HepG2 (cell line): ENCODE measurements around the gene CECR2. TPM values are rescaled to one million over a fixed set of nuclear protein-coding genes. Genes with fewer than 3 reads are reported as not detected.

ENCODE experiments used
- ATAC-seq: fragments of 200-7000 bp; cut with Tn5 transposase; 3 replicates; pipeline ENCODE4 v1.9.1; 2020; ENCODE audit warnings: mild to moderate bottlenecking, moderate library complexity
- BruUV-seq: library from RNA; stranded (reverse); fragments of 400-500 nt; replicated peaks from 2 replicates; lab custom pipeline; 2021; lab: Mats Ljungman, UMichigan
- CTCF ChIA-PET: fragments of 300-600 bp; formaldehyde crosslinking; extraction: SDS; loops from one replicate; lab custom pipeline; 2021; ENCODE audit warnings: low total read pairs, inconsistent platforms, low intra/inter-chr PET ratio; lab: Yijun Ruan, JAX
- POLR2A ChIA-PET: fragments of 350-600 bp; sonication (Branson Sonifier 250); formaldehyde crosslinking; loops from one replicate; lab custom pipeline; 2020; ENCODE audit warnings: antibody characterized with exemption, inconsistent platforms; lab: Yijun Ruan, JAX
- DNase-seq: peaks from one replicate; pipeline ENCODE4 v3.0.0-alpha.2; 2015; ENCODE audit warnings: low spot score
- FAIRE-seq: peaks from 3 replicates; lab custom pipeline; 2011; peaks lifted over from hg19 to GRCh38; lab: Jason Lieb, UNC
- H2AFZ ChIP-seq: one replicate; pipeline ENCODE4 v1.6.1; 2011; ENCODE audit warnings: low read length, inconsistent platforms
- H3K27ac ChIP-seq: fragments of 300-600 bp; 3 replicates; pipeline ENCODE4 v1.8.0; 2011; ENCODE audit warnings: mixed run types, mild to moderate bottlenecking, mixed read lengths, low read length, inconsistent platforms; ENCODE audit not compliant: insufficient read depth; ENCODE audit errors: extremely low read length
- H3K27me3 ChIP-seq, 2 experiments: fragments of 200-600 bp in 1 of 2; 2 replicates in 1 of 2; 3 replicates in 1 of 2; pipeline versions ENCODE4 v1.6.0 to v1.8.0; 2011; ENCODE audit warnings: low read length in 2 of 2, mild to moderate bottlenecking in 2 of 2, moderate library complexity in 2 of 2, inconsistent platforms in 1 of 2; ENCODE audit not compliant: insufficient read depth in 2 of 2, control insufficient read depth in 1 of 2
- H3K36me3 ChIP-seq, 2 experiments: fragments of 200-600 bp in 1 of 2; replicated peaks in 1 of 2; 2 replicates in 1 of 2; 3 replicates in 1 of 2; pipeline versions ENCODE4 v1.5.1 to v1.8.0; 2011; ENCODE audit warnings: low read length in 2 of 2, inconsistent platforms in 1 of 2; ENCODE audit not compliant: insufficient read depth in 2 of 2, control insufficient read depth in 1 of 2
- H3K4me1 ChIP-seq: 2 replicates; pipeline ENCODE4 v1.5.1; 2012; ENCODE audit warnings: low read length, inconsistent platforms; ENCODE audit not compliant: insufficient read depth
- H3K4me2 ChIP-seq: 2 replicates; pipeline ENCODE4 v1.6.0; 2011; ENCODE audit warnings: low read depth, low read length, inconsistent platforms
- H3K4me3 ChIP-seq, 3 experiments: fragments of 200-600 bp in 1 of 3; sonication (generic), shearing (Covaris generic) in 1 of 3; replicated peaks in 1 of 3; 2 replicates each; pipeline ENCODE4 v1.5.1; 2011 to 2016; ENCODE audit warnings: low read length in 3 of 3, inconsistent platforms in 2 of 3, low read depth in 2 of 3, mild to moderate bottlenecking in 2 of 3, control low read depth in 1 of 3, mixed read lengths in 1 of 3; ENCODE audit not compliant: insufficient read depth in 1 of 3
- H3K79me2 ChIP-seq: one replicate; pipeline ENCODE4 v1.6.1; 2011; ENCODE audit warnings: low read length, inconsistent platforms; ENCODE audit not compliant: insufficient read depth
- H3K9ac ChIP-seq: 2 replicates; pipeline ENCODE4 v1.6.0; 2011; ENCODE audit warnings: mild to moderate bottlenecking, low read depth, low read length, inconsistent platforms; ENCODE audit not compliant: insufficient read depth
- H3K9me3 ChIP-seq: 2 replicates; pipeline ENCODE4 v1.5.1; 2012; ENCODE audit warnings: mild to moderate bottlenecking, low read length
- H4K20me1 ChIP-seq: 2 replicates; pipeline ENCODE4 v1.6.0; 2011; ENCODE audit warnings: inconsistent platforms, mild to moderate bottlenecking, low read length, moderate library complexity; ENCODE audit not compliant: insufficient read depth
- MAFG ChIP-seq: sonication (generic); formaldehyde crosslinking; IDR thresholded peaks from 2 replicates; pipeline ENCODE4 v1.5.1; 2020; ENCODE audit warnings: mild to moderate bottlenecking, missing genetic modification reagents
- MAZ ChIP-seq, 2 experiments: sonication (generic) in 1 of 2; formaldehyde crosslinking in 1 of 2; IDR thresholded peaks; 2 replicates each; pipeline versions ENCODE4 v1.5.0 to v1.6.1; 2012 to 2020; ENCODE audit warnings: low read depth in 2 of 2, mild to moderate bottlenecking in 2 of 2, borderline replicate concordance in 1 of 2, improper control_type of control experiment in 1 of 2, low read length in 1 of 2, missing genetic modification reagents in 1 of 2, moderate library complexity in 1 of 2
- MTERF4 ChIP-seq: sonication (generic); formaldehyde crosslinking; IDR thresholded peaks from 2 replicates; pipeline ENCODE4 v1.8.0; 2023; ENCODE audit warnings: mild to moderate bottlenecking, missing genetic modification reagents
- PHF21A ChIP-seq: sonication (generic); formaldehyde crosslinking; IDR thresholded peaks from 2 replicates; pipeline ENCODE4 v1.5.0; 2020; ENCODE audit warnings: mild to moderate bottlenecking, missing genetic modification reagents
- TCF7 ChIP-seq: sonication (generic); IDR thresholded peaks from 2 replicates; pipeline ENCODE4 v1.6.1; 2016; ENCODE audit warnings: antibody characterized with exemption, low read depth
- XRCC5 ChIP-seq: fragments of 200-400 bp; formaldehyde crosslinking; optimal IDR thresholded peaks from 2 replicates; pipeline ENCODE3; 2017; ENCODE audit warnings: mild to moderate bottlenecking, low read length
- ZBTB10 ChIP-seq: sonication (generic); formaldehyde crosslinking; IDR thresholded peaks from 2 replicates; pipeline ENCODE4 v1.4.0; 2020; ENCODE audit warnings: missing genetic modification reagents, borderline replicate concordance
- ZBTB14 ChIP-seq: sonication (generic); formaldehyde crosslinking; IDR thresholded peaks from 2 replicates; pipeline ENCODE4 v1.4.0; 2020; ENCODE audit warnings: missing genetic modification reagents
- ZNF253 ChIP-seq: sonication (generic); formaldehyde crosslinking; IDR thresholded peaks from 2 replicates; pipeline ENCODE4 v1.8.0; 2022; ENCODE audit warnings: mild to moderate bottlenecking, missing genetic modification reagents, borderline replicate concordance
- ZNF678 ChIP-seq: sonication (generic); formaldehyde crosslinking; IDR thresholded peaks from 2 replicates; pipeline ENCODE4 v1.4.0; 2020; ENCODE audit warnings: mild to moderate bottlenecking, missing genetic modification reagents
- ZNF772 ChIP-seq: sonication (generic); formaldehyde crosslinking; IDR thresholded peaks from 2 replicates; pipeline ENCODE4 v1.5.0; 2020; ENCODE audit warnings: mild to moderate bottlenecking, missing genetic modification reagents
- WGBS: methylation state at CpG from one replicate; pipeline ENCODE4 v1.1.6; 2017; ENCODE audit warnings: low lambda C conversion rate; 5-methylcytosine and 5-hydroxymethylcytosine counted together
- in situ Hi-C: cut with HindIII; loops from 2 replicates; pipeline ENCODE4 v1.10.0; 2017; ENCODE audit warnings: low pct_unique_long_range_greater_than_20kb; ENCODE audit not compliant: extremely low pct_ligation_motif_present
- intact Hi-C: fragments of 100-400 bp; cut with micrococcal nuclease; formaldehyde crosslinking; loops from one replicate; pipeline ENCODE4 v1.10.0; 2022; ENCODE audit not compliant: unreplicated experiment
- polyA plus RNA-seq, 8 experiments: library from polyadenylated mRNA; depleted of rRNA in 3 of 8; stranded (reverse) in 7 of 8; unstranded in 1 of 8; fragments of >200 nt; fragmentation: Illumina TruSeq in 4 of 8; extraction: Trizol in 4 of 8; gene quantifications; 2 replicates each; pipeline versions ENCODE4 v1.2.1 to v1.2.3, GENCODE V29; 2011 to 2016; ENCODE audit warnings: low read depth in 4 of 8, missing spikeins in 1 of 8, mixed read lengths in 1 of 8; ENCODE audit not compliant: insufficient read depth in 1 of 8
- total RNA-seq, 5 experiments: library from RNA; depleted of rRNA; stranded (reverse); fragments of >200 nt; fragmentation: Illumina TruSeq; extraction: Trizol; gene quantifications; 2 replicates each; pipeline ENCODE4 v1.2.3, GENCODE V29; 2016; ENCODE audit warnings: low read depth in 1 of 5
- TF ChIP-seq, protein P1 (sequence below): sonication (generic); formaldehyde crosslinking; IDR thresholded peaks from 2 replicates; pipeline ENCODE4 v1.9.0; 2022; ENCODE audit warnings: low read depth, missing genetic modification reagents

Gene CECR2
- total and polyA plus RNA-seq, 2 of the 13 experiments (the other 11 are each of a cell fraction or from before 2014, with no cell fraction given), result not detected

DNA sequence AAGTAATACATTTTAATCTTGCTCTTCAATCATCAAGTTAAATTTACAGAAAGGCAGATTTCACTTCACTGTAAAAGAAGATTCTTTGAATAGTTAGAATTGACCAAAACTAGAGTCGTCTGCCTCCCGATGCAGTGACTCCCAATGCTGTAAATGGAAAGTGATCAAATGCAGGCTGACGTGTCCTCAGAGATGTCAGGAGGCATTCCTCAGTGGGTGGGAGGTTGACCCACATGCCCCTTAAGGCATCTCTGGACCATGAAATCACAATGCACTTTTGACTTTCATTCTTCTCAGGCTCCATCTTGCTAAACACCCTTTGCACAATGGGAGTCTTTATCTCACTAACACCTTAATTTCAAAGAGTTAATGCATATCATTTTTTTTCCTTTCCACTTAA is 19.0 kb upstream of the CECR2 start:
- WGBS, result 0% methylated on average over 3 of the region's 3 CpGs
- Histone ChIP-seq H3K27me3 (no peaks in the 10 kb centered on the region), H3K4me2 (no peak overlapping the region), H3K79me2 (no peaks in the 10 kb centered on the region), H3K27ac (no peak overlapping the region), H3K4me3 (no peak overlapping the region), H4K20me1 (no peaks in the 10 kb centered on the region), H3K36me3 (no peaks in the 10 kb centered on the region), H3K9me3 (no peaks in the 10 kb centered on the region), H3K4me1 (no peaks in the 10 kb centered on the region), H3K9ac (no peak overlapping the region), H2AFZ (no peak overlapping the region)
- intact Hi-C loops, result no loop called here
- in situ Hi-C loops, result no loop called here
- ChIA-PET CTCF (no interaction called here), POLR2A (no interaction called here)
- FAIRE-seq (no peak), ATAC-seq (no peak), DNase-seq (no peak)
- no TSS peak for BruUV-seq
- TF ChIP-seq XRCC5, result no peak
- no peak for TF ChIP-seq ZBTB10 (CRISPR knock-in tag)
- TF ChIP-seq MAFG (CRISPR knock-in tag), result no peak
- TF ChIP-seq ZNF678, result no peak
- TF ChIP-seq PHF21A (CRISPR knock-in tag), result no peak
- no peak for TF ChIP-seq ZNF772 (CRISPR knock-in tag)

DNA sequence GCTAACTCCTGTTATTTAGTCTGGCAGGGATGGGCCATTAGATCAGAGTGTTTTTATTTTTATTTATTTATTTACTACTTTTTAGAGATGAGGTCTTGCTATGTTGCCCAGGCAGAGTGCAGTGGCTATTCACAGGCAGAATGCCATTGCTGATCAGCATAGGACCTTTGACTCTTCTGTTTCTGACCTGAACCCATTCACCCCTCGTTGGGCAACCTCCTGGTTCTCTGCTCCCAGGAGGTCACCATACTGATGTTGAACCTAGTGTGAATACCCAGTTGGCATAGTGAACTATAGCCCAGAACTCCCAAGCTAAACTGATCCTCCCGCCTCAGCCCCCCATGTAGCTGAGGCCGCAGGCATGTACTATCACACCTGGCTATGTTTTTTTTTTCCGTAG is 16.5 kb upstream of the CECR2 start:
- no TSS peak for BruUV-seq
- in situ Hi-C loops (no loop called here), intact Hi-C loops (no loop called here)
- no peak overlapping the region for H3K4me2 ChIP-seq
- H3K9ac ChIP-seq, result no peak overlapping the region
- H3K36me3 ChIP-seq, result no peaks in the 10 kb centered on the region
- ATAC-seq (no peak), FAIRE-seq (no peak), DNase-seq (no peak)
- ChIA-PET POLR2A (no interaction called here), CTCF (no interaction called here)
- peaks cover 0 to 3% of the 10 kb centered on the region in 2 experiments; a peak in 2 of 5 replicates for H3K27me3 ChIP-seq
- H2AFZ ChIP-seq, result no peak overlapping the region
- 30% methylated on average over 4 of the region's 4 CpGs for WGBS
- H3K4me1 ChIP-seq, result no peaks in the 10 kb centered on the region
- H4K20me1 ChIP-seq, result no peaks in the 10 kb centered on the region
- no peak overlapping the region for H3K27ac ChIP-seq
- no peaks in the 10 kb centered on the region for H3K9me3 ChIP-seq
- no peaks in the 10 kb centered on the region for H3K79me2 ChIP-seq
- H3K4me3 ChIP-seq, result no peak overlapping the region
- no peak for TF ChIP-seq TCF7
- no peak for TF ChIP-seq MAZ (IDR thresholded peaks at IDR 0.05; ENCODE audit: borderline replicate concordance, low read depth, low read length)
- no peak for TF ChIP-seq MAZ (CRISPR knock-in tag; IDR thresholded peaks at IDR 0.05; ENCODE audit: low read depth)
- TF ChIP-seq ZBTB14 (CRISPR knock-in tag), result no peak
- no peak for TF ChIP-seq MTERF4 (CRISPR knock-in tag)
- TF ChIP-seq ZNF253 (CRISPR knock-in tag), result no peak
- TF ChIP-seq, protein P1, sequence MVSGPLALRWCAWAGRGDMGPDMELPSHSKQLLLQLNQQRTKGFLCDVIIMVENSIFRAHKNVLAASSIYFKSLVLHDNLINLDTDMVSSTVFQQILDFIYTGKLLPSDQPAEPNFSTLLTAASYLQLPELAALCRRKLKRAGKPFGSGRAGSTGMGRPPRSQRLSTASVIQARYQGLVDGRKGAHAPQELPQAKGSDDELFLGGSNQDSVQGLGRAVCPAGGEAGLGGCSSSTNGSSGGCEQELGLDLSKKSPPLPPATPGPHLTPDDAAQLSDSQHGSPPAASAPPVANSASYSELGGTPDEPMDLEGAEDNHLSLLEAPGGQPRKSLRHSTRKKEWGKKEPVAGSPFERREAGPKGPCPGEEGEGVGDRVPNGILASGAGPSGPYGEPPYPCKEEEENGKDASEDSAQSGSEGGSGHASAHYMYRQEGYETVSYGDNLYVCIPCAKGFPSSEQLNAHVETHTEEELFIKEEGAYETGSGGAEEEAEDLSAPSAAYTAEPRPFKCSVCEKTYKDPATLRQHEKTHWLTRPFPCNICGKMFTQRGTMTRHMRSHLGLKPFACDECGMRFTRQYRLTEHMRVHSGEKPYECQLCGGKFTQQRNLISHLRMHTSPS, result no peak
